ENCODE measurements around the gene DERA.

DNA sequence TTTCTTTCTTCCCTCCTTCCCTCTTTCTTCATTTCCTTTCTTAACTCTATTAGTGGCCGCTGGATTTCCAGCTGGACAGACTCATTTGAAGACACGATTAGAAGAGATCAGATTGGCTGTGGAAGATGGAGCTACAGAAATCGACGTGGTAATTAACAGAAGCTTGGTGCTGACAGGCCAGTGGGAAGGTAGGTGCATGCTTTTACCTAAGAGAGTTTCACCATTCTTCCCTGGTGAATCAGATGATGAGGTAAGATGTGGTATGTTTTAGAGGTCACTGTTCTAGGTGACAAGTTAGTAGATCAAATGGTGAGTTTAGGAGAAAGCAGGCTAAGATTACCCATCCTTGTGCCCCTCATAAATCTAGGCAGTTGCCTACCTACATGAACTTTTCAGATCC, 51.6 kb downstream of the DERA start:
- TF ChIP-seq, protein P1, sequence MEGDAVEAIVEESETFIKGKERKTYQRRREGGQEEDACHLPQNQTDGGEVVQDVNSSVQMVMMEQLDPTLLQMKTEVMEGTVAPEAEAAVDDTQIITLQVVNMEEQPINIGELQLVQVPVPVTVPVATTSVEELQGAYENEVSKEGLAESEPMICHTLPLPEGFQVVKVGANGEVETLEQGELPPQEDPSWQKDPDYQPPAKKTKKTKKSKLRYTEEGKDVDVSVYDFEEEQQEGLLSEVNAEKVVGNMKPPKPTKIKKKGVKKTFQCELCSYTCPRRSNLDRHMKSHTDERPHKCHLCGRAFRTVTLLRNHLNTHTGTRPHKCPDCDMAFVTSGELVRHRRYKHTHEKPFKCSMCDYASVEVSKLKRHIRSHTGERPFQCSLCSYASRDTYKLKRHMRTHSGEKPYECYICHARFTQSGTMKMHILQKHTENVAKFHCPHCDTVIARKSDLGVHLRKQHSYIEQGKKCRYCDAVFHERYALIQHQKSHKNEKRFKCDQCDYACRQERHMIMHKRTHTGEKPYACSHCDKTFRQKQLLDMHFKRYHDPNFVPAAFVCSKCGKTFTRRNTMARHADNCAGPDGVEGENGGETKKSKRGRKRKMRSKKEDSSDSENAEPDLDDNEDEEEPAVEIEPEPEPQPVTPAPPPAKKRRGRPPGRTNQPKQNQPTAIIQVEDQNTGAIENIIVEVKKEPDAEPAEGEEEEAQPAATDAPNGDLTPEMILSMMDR (IDR thresholded peaks at IDR 0.05), result no peak
- TF ChIP-seq EZH2 (IDR thresholded peaks at IDR 0.05), result no peak
- no peak for TF ChIP-seq EZH2phosphoT487 (IDR thresholded peaks at IDR 0.05)
